NCI-H526 (cell line): ENCODE results near the gene MAT2A.
"Not testable (repeated sequence)": the region's sequence is repeated elsewhere in the genome, so short reads cannot be mapped to it uniquely, and the experiment has no call there.

Source experiments
- DNase-seq, 2 experiments: peaks; one replicate each; lab custom pipeline; 2025; lab: John Stamatoyannopoulos, UW

Gene MAT2A

DNA sequence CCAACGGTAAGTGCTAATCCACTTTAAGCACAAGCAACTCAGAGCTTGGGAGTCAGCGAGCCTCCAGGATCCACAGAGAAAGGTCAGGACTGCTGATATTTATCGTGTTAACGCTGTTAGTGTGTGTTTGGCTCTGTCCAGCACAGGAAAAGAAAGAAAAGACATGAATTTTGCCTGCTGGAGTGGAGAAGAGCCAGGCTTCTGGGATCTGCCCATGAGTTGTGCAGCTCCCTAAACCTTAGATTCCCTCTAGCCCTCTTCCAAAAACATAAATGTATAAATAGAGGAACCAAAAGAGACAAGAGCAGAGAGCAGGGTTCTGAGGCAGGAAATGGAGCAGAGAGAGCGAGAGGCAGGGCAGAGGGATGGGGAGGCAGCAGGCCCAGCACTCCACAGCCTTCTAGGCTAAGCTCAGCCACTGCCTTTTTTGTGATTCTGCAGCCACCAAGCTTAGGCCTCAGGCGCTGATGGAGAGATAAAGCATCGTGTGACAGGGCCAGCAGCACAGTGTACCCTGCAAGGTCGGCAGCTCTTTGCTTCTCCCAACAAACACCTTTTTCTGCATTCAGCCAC is 14.5 kb upstream of the MAT2A start:
- DNase-seq = peak; percentile 31 to 68

DNA sequence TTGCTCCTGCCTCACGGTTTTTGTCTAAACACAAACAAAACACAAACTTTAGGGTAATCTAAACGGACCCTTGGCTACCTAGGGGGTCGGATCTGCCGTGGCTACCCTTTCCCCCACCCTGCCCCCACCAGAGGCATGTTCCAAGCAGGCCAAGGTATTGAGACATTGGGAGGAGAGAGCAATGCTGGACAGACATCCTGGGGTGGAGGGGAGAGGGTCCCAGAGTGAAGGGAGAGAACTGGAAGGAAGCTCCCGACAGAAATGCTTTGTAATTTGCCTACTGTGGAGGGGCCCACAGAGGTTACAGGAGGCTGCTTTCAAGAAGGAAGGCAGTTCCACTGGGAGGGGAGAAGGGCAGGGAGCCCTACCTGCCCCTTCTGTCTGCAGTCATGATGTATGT is 13.9 kb upstream of the MAT2A start:
- DNase-seq = peak in 1 of 2 experiments; percentile 49

DNA sequence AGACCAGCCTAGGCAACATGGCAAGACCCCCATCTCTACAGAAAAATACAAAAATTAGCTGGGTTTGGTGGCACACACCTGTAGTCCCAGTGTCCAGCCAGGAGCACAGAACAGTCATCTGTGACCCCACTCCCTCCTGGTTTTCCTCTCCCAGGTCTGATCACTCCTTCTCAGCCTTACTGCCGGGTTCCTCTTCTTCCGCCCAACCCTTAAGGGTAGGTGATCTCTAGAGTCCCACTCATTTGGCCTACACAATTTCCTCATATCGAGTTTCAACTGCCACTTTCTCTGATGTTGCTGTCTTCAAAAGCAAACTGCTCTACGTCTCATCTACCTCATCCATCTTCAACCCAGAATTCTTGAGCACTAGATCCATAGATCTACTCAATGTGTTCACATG is 13.4 kb upstream of the MAT2A start:
- DNase-seq = no peak

DNA sequence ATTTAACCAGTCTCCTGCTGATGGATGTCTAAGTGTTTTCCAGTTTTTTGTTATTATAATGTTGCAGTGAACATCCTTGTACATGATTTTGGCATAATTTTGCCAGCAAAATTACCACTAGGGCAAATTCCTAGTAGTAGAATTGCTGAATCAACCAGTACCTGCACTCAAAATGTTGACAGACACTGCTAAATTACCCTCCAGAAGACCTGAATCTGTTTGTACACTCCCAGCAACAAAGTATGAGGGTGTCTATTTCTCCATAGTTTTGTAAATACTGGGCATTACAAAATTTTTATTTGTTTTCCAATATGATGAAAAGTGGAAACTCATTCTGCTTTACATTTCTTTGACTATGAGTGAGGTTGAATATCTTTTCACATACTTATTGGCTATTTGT is 11.2 kb upstream of the MAT2A start:
- no peak for DNase-seq

DNA sequence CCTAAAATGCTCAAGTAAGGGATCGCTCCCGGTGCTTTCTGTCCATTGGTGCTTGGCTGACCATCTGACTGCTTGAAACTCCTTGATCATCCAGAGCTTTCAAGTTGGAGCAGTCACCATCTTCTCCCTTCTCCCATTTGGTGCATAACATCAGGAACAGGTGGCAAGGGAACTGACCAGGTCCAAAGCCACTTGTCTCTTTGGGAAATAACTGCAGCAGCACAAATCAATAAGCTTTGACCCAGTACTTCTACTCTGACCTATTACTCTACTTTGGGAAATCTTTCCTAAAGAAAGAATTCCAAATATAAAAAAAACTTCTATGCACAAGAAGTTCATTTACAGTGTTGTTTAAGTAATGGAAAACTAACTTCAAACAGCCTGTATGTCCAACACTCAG is 10.6 kb upstream of the MAT2A start:
- DNase-seq = no peak

DNA sequence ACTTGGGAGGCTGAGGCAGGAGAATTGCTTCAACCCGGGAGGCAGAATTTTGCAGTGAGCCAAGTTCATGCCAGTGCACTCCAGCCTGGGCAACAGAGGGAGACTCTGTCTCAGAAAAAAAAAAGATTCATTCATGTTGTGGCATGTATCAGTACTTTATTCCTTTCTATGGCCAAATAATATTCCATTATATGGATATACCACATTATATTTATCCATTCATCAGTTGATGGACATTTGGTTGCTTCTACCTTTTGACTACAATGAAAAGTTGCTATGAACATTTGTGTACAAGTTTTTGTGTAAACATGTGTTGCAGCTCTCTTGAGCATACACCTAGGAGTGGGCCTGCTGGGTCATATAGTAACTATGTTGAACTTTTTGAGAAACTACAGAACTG is 9.2 kb upstream of the MAT2A start:
- DNase-seq = no peak

DNA sequence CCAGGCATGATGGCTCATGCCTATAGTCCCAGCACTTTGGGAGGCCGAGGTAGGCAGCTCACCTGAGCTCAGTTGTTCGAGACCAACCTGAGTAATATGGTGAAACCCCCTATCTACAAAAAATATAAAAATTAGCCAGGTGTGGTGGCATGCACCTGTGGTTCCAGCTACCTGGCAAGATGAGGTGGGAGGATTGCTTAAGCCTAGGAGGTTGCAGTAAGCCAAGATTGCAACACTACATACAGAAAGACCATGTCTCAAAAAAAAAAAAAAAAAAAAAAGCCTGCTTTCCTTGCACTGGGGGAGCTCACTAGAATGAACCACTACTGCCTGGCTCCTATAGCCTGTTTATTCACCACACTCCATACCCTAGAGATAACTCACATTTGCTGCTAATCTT is 7.4 kb upstream of the MAT2A start:
- no peak for DNase-seq

DNA sequence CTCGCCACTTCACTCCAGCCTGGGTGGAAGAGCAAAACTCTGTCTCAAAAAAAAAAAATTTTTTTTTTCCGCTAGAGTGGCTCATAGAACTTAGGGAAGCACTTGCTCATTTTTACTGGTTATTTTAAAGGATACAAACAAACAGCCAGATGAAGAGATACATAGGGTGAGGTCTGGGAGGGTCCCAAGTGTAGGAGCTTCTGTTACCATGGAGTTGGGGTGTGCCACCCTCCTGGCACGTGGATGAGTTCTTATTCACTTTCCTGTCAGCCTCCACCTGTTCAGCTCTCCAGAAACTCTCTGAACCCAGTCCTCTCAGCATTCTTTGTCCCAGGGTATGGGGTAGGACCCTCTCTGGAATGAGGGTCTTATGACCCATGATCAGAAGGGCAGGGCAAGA is 4.9 kb upstream of the MAT2A start:
- DNase-seq = no peak

DNA sequence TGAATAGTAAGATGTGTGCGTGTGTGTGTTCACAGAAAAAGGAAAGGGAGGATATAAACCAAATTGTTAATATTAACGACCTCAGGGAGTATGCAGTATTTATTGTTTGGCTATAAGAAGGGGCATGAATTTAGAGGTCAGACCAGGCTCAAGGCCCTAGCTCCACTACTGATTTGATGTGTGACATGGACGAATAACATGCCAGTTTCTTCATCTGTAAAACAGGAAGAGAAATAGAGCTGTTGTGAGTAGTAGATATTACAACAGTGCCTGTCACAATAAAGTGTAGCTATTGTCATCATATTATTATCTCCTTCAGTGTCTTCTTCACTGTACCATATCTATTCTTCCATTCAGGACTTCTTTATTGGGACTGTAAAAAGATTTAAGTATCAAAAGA is 4.1 kb upstream of the MAT2A start:
- no peak for DNase-seq

DNA sequence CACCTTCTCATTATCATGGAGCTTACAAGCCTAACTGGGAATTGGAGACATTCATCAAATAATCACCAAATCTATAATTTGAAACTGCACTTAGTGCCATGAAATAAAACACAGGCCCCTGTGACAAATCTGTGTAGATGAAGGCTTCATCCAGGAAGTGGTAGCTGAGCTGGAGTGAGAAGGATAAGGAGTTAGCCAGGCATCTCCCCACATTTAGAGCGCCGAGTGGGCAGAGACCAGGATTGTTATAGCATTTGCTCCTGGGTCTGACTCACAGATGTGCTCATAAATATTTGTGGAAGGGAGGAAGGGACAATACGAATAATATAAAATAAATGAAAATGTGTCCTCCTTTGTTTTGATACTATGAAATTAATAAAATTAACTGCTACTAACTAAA is 2.5 kb upstream of the MAT2A start:
- DNase-seq = no peak

DNA sequence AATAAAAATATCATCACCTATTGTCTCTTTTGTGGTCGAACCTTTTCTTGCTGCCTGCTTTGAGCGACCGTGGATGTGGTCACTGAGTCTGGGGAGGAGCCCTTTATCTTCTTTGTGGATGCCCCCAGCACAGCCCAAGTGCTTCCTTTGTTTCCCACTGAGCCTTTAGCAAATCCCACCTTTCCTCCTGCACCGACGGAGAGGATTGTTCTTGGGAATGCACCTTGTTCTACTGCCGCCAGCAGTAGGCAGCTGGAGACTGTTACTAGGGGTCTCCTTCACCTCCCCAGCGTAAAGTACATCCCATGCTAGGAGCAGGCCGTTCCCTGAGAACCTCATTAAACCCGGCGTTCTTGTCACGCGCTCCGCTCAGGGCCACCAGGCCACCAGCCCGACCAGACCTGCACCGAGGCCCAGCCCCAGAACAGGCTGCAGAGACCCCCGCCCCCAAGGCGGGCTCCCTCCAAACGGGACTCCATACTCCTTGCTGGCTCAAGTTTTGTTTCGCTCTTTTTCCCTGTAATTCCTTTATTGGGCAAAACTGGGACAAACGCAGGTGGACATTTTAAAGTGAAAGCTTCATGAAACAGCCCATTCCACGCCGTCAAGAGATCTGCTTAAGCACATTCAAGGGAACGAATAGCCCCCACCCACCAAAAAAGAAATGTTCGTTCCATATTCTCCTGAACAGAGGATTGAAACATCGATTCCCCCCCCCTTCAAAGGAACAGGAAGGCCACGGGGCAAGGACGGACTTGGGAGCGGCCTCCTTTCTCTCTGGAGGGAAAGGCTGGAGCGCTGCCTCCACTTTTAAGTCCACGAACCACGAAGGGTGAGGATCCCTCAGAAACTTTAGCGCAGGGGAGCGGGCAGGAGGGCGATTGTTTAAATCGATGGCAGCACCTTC is 1.1 kb upstream of the MAT2A start:
- DNase-seq = peak; percentile 70 to 79

DNA sequence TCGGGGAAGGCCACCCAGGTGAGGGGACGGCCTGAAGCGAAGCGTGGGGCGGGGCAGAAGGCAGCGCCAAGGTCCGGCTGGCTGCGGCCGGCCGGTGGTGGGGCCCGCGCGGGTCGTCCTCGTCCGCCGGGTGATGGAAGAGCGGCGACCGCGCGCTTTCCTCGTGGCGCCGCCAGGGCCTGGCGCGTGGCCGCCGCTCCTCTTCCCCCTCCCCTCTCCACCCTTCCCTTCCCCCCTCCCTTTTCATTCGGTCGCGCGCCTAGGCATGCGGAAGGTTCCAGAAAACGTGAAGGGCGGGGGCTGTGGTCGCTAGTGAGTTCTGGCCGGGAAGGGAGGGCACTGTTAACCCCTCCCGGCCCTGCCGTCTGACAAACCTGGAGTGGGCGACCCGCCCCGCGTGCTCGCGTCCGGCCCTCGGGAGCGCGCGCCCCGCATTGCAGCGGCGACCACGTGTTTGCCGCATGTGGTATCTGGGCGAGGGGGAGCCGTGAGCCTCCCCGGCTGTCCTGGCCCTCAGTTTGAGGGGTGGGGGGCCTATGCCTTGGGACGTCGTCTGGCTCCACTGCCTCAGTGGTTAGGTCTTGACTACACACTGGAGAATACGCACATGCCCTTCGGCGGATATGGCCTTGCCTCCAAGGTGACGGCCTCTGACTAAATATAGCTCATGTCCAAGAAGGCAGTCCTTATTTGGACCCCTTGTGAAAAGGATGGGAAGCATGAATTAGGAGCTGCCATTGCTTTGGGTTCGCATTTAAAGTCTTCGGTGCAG is 579 bp downstream of the MAT2A start:
- DNase-seq = peak in 1 of 2 experiments; percentile 52

DNA sequence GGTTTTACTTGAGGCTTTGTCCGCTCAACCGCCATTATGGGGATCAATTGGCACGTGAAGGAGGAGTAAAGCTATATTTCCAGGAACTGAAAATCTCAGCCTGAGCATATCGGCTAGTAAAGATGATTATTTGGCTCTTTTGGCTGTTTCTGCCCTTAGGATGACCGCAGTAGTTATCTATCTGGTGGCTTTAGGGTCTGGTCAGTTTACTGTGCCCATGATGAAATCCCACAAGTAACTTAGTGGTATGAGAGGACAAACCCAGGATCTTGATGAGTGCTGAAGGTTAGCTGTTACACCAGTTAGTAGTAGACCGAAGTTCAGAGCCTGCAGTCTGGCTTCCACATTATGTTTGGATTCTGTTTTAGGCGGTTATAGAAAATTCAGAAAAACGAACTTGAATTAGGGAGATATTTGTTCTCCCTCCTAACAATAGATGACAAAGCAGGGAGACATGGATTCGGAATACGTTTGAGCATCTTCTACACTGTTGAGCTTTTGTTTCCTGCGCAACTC is 1.2 kb downstream of the MAT2A start:
- DNase-seq = no peak

DNA sequence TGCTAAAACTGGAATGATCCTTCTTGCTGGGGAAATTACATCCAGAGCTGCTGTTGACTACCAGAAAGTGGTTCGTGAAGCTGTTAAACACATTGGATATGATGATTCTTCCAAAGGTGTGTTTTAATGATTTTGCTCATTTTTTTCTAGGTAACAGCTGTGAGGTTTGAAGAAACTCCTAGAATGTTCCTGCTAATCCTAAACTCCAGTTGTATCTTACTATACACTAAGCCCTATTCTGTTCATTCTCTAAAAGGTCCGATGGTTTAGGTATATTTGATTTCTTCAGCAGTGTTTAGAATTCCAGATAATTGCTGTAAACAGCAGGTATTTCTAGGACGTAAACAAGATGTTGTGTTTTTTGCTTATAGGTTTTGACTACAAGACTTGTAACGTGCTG is 2.3 kb downstream of the MAT2A start:
- DNase-seq = no peak

DNA sequence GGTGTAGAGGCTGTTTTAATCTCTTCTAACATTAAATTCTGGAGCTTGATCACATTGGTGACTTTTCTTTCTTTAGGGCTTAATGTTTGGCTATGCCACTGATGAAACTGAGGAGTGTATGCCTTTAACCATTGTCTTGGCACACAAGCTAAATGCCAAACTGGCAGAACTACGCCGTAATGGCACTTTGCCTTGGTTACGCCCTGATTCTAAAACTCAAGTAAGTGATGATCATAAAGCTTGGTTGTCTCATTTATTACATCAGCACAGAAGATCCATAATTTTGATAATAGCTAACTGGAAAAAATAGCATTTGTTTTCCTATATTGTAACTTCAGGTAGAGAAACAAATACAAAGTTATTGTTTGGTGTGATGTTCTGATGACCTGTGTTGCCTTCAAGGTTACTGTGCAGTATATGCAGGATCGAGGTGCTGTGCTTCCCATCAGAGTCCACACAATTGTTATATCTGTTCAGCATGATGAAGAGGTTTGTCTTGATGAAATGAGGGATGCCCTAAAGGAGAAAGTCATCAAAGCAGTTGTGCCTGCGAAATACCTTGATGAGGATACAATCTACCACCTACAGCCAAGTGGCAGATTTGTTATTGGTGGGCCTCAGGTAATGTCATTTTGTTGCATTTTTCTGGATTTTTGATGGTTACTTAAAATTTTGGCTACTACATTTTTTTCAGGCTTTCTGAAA is 2.9 kb downstream of the MAT2A start:
- DNase-seq = no peak

DNA sequence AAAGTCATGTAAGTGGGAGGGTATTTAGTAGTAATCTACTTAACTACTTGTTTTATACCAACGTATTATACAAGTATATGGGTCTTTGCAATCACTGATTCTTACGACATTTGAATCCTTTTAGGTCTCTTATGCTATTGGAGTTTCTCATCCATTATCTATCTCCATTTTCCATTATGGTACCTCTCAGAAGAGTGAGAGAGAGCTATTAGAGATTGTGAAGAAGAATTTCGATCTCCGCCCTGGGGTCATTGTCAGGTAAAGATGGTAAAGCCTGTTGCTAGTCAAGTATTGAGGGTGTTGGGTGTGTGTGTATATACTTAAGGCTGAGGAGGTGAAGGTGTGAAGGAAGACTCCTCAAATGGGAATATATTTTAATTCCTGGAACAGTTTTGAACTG is 3.8 kb downstream of the MAT2A start:
- DNase-seq = no peak

DNA sequence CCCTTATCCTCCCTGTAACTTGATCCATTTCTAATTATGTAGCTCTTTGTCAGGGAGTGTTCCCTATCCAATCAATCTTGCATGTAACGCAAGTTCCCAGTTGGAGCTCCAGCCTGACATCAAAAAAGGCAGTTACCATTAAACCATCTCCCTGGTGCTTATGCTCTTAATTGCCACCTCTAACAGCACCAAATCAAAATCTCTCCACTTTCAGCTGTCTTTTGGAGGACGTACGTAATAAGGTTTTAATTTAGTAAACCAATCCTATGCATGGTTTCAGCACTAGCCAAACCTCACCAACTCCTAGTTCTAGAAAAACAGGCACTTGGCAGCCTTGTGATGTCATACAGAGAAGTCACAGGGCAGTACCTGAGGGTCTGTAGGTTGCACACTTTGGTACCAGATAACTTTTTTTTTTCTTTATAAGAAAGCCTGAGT is 5.3 kb downstream of the MAT2A start:
- DNase-seq = not testable (repeated sequence)

DNA sequence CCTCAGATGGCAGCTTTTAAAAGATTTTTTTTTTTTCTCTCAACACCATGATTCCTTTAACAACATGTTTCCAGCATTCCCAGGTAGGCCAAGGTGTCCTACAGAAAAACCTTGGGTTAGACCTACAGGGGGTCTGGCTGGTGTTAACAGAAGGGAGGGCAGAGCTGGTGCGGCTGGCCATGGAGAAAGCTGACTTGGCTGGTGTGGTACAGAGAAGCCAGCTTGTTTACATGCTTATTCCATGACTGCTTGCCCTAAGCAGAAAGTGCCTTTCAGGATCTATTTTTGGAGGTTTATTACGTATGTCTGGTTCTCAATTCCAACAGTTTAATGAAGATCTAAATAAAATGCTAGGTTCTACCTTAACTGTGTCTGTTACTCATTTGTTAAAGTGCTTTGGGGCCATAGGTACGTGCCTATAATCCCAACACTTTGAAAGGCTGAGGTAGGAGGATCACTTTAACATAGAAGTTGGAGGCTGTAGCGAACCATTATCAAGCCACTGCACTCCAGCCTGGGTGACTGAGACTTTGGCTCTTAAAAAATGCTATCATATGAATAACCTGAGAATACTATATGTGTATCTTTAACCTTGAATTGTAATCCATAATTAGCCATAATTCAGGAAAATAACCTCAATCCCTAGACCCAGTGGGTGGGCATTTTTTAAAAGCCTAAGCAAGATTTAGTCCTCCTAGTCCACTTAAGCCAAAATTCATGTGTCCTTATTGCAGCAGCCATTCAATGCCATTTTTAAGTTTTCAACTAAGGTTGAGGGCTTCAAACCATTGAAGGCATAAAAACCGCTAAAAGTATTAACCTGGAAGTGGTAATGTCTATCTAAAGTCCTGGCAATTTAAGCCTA is 6.2 kb downstream of the MAT2A start:
- DNase-seq = not testable (repeated sequence)

DNA sequence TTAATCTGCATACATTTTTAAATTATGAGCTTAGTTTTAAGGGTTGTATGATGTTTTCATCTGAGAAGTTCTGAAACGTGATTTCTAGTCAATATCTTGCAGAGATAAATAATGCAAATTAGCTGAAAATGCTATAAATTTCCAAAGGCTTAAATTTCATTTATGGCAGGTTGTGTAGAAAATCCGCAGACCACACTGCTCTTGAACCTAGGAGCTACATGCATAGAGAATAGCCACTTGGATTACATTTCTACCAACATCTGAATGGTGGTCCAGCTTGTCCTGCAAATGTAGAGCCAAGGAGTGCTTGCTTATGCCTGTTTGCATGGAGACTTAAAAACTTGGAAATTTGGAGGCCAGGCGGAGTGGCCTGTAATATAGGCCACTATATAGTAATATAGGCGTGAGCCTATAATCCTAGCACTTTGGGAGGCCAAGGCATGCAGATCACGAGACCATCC is 6.8 kb downstream of the MAT2A start:
- no peak for DNase-seq

DNA sequence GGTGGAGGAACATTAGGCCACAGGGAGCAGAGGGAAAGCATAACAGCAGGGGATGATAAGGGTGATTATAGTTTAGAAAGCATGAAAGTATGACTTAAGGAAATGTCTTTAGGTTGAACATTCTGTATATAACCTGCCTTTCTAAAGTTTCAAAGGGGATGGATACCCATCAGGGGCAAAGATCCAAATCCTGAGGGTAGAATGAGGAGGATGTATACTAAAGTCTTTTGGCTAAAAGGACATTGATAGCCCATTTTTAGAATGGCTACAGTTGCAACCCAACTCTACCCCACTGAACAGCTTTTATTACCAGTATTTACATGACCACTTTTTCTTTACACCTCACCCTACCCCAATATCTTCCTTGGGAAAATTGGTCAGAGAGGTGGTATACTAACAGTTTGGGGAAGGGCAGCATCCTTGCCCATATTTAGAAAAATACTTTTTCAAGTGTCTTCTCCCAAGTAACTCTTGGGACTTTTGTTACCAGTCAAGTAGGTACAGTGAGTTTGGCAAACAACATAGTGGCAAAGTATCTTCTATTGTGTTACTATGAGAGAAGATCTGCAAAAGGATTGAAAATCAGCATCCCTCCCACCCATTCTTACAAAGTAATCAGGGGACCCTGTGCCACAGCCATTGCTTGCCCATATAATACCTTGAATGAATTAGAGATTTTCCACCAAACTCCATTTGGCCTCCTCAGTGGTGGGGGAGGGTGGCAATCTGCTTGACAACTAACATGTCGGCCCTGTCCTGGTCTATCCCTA is 8.3 kb downstream of the MAT2A start:
- no peak for DNase-seq
